GM18867 (cell line): Measurements from ENCODE around the gene ANO3.
"Not testable (repeated sequence)": the region's sequence is repeated elsewhere in the genome, so short reads cannot be mapped to it uniquely, and the experiment has no call there.

Experiments
- ATAC-seq: cut with Tn5 transposase; IDR thresholded peaks from one replicate; pipeline ENCODE4 v1.9.1; 2021; ENCODE audit warnings: mild to moderate bottlenecking, moderate library complexity; ENCODE audit not compliant: unreplicated experiment

ANO3 gene

GRCh38 chr11:26618441-26618840 lies 286.5 kb downstream of the ANO3 start:
- no peak for ATAC-seq

- ATAC-seq, result no peak
Observed at GRCh38 chr11:26620282-26621045, 288.5 kb downstream of the ANO3 start.

- no peak for ATAC-seq
Observed at GRCh38 chr11:26621132-26621531, 289.2 kb downstream of the ANO3 start.

- no peak for ATAC-seq
Observed at GRCh38 chr11:26622181-26622580, 290.3 kb downstream of the ANO3 start.

GRCh38 chr11:26623076-26623659 lies 291.2 kb downstream of the ANO3 start:
- ATAC-seq, result peak; percentile 73

- no peak for ATAC-seq
Observed at GRCh38 chr11:26626346-26626745, 294.4 kb downstream of the ANO3 start.

GRCh38 chr11:26632691-26633159 lies 300.8 kb downstream of the ANO3 start:
- ATAC-seq, result peak; percentile 90

- ATAC-seq, result not testable (repeated sequence)
Observed at GRCh38 chr11:26643314-26643713, 311.4 kb downstream of the ANO3 start.

GRCh38 chr11:26649884-26650283 lies 318.0 kb downstream of the ANO3 start:
- ATAC-seq, result peak; percentile 83

- ATAC-seq, result peak; percentile 66
Observed at GRCh38 chr11:26651916-26652315, 320.0 kb downstream of the ANO3 start.

- no peak for ATAC-seq
Observed at GRCh38 chr11:26655287-26655686, 323.4 kb downstream of the ANO3 start.

- no peak for ATAC-seq
Observed at GRCh38 chr11:26662916-26663315, 331.0 kb downstream of the ANO3 start.

- ATAC-seq, result no peak
Observed at GRCh38 chr11:26665036-26665435, 333.1 kb downstream of the ANO3 start.

GRCh38 chr11:26665946-26666345 lies 334.0 kb downstream of the ANO3 start:
- no peak for ATAC-seq

- ATAC-seq, result no peak
Observed at GRCh38 chr11:26675233-26675928, 343.5 kb downstream of the ANO3 start.

GRCh38 chr11:26676641-26677040 lies 344.7 kb downstream of the ANO3 start:
- ATAC-seq, result no peak

- no peak for ATAC-seq
Observed at GRCh38 chr11:26677566-26677965, 345.6 kb downstream of the ANO3 start.

- no peak for ATAC-seq
Observed at GRCh38 chr11:26687351-26687750, 355.4 kb downstream of the ANO3 start.

- no peak for ATAC-seq
Observed at GRCh38 chr11:26688701-26689100, 356.8 kb downstream of the ANO3 start.

- ATAC-seq, result no peak
Observed at GRCh38 chr11:26696330-26696729, 364.4 kb downstream of the ANO3 start.

GRCh38 chr11:26698224-26698623 lies 366.3 kb downstream of the ANO3 start:
- no peak for ATAC-seq
